ENCODE results near the gene ATP5F1A. TPM values are rescaled to one million over a fixed set of nuclear protein-coding genes. Genes with fewer than 3 reads are reported as not detected.

Gene ATP5F1A
- total RNA-seq (2014; rRNA removed; shearing (Covaris generic)) (562 and 618 TPM in 2 replicates), polyA plus RNA-seq (2016; fragmentation: Nextera tagmentation; extraction: Ambion mirVana) (353 and 366 TPM in 2 replicates)

DNA sequence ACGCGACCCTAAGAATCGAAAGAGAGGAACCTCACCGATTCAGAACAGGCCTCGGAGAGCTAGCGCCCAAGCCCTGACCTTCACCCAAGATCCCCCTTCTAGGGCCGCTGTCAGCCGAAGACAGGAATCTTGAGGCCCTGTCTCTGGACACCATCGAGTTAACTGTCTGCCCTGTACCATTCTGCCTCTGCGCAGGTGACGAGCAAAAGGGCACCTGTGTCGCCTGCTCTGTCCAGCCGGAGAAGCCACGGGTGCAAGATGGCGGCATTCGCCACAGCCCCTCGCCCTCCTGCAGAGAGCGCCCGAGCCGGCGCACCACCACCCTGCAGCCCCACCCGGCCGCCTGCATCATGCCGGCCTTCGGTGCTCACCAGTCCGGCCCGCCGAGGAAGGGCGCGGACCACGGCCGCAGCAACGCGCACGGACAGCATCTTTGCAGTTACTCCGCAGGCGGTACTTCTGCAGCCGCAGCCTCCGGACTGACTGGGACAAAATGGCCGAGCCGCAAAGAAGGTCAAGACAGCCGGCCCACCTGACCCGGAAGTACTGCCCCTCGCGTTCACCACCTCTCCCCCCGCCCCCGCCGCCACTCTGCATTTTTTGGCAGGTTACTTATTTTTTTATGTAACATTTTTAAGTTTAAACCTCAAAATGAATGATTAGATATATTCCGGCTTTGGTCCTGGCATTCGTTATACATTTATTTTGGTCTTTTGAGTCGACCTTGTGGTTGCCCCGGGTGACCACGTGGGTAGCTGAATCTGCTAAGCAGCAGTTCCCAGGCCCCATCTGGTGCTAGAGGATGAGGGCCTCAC lies at the start of gene ATP5F1A:
TSS of gene ATP5F1A (minus strand) at position 496 of the 815 bp plus-strand sequence. CDS start at position 431, 65 bp downstream.
- 1 to 2% methylated on average over 49 to 50 of the region's 53 CpGs for WGBS, 2 experiments (ENCODE audit: low coverage in 1 of 2, low lambda C conversion rate in 2 of 2, missing lambda C conversion rate in 2 of 2)

DNA sequence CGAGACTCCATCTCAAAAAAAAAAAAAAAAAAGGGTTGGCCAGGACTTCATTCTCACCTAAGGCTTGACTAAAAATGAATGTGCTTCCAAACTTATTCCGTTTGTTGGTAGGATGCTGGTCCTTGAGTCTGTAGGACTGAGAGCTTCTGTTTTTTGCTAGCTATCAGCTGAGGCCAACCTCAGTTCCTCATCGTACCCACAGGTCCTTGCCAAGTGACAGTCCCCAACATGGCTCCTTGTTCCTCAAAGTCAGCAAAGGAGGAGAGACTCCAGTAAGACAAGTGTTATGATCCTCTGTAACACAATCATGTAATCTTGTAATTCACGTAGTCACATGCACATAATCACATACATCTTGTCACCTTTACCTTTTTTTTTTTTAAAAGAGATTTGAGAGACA lies 43.1 kb upstream of the ATP5F1A start:
- H3K36me3 ChIP-seq (ENCODE audit: low read depth) = no peaks in the 10 kb centered on the region
- no peaks in the 10 kb centered on the region for H3K9me3 ChIP-seq (ENCODE audit: low read depth)
- in situ Hi-C loops (cut with MboI) = loop anchor here (10.0 kb wide), 1 partner anchor 514 kb away; the partner anchor contains the start of gene LOXHD1
- H3K4me2 ChIP-seq (ENCODE audit: unreplicated experiment) = no peak overlapping the region
- no peaks in the 10 kb centered on the region for H3K79me2 ChIP-seq (ENCODE audit: insufficient read depth)
- H3K4me3 ChIP-seq = no peak overlapping the region
- no peak overlapping the region for H2AFZ ChIP-seq
- H3K9me2 ChIP-seq (ENCODE audit: insufficient read depth) = no peaks in the 10 kb centered on the region
- no peaks in the 10 kb centered on the region for H3K4me1 ChIP-seq (ENCODE audit: insufficient read depth)
- WGBS, 2 experiments (ENCODE audit: low coverage in 1 of 2, low lambda C conversion rate in 2 of 2, missing lambda C conversion rate in 2 of 2) = 97 to 98% methylated on average over 4 of the region's 4 CpGs
- no peak overlapping the region for H3K27ac ChIP-seq
- H3K9ac ChIP-seq = no peak overlapping the region
- DNase-seq = no peak
- no peaks in the 10 kb centered on the region for H3K27me3 ChIP-seq (replicated peaks; ENCODE audit: insufficient read depth)
- TF ChIP-seq EZH2 (IDR thresholded peaks at IDR 0.05; ENCODE audit: insufficient read depth, poor library complexity, severe bottlenecking) = no peak
- no peak for TF ChIP-seq EZH2phosphoT487 (IDR thresholded peaks at IDR 0.05; ENCODE audit: insufficient read depth, low read depth)
- H4K20me1 ChIP-seq (ENCODE audit: insufficient read depth) = no peaks in the 10 kb centered on the region
- no peaks in the 10 kb centered on the region for H3F3A ChIP-seq (ENCODE audit: insufficient read depth)

More for the DNA sequence above, at the start of gene ATP5F1A:
- Histone ChIP-seq H3K4me1 (ENCODE audit: insufficient read depth) (peaks cover 10% of the 10 kb centered on the region), H3K9ac (peak within 1 kb of the TSS; percentile 88), H3K9me2 (ENCODE audit: insufficient read depth) (no peaks in the 10 kb centered on the region), H3K27me3 (replicated peaks; ENCODE audit: insufficient read depth) (no peaks in the 10 kb centered on the region), H3K79me2 (ENCODE audit: insufficient read depth) (peaks cover 50% of the 10 kb centered on the region), H2AFZ (peak within 1 kb of the TSS; percentile 99), H3K36me3 (ENCODE audit: low read depth) (peaks cover 10% of the 10 kb centered on the region; the same call in 1 of the 2 replicates), H3F3A (ENCODE audit: insufficient read depth) (no peaks in the 10 kb centered on the region), H4K20me1 (ENCODE audit: insufficient read depth) (no peaks in the 10 kb centered on the region), H3K9me3 (ENCODE audit: low read depth) (no peaks in the 10 kb centered on the region), H3K4me3 (peak within 1 kb of the TSS; percentile 83), H3K4me2 (ENCODE audit: unreplicated experiment) (peak within 1 kb of the TSS; percentile 80), H3K27ac (peak within 1 kb of the TSS; percentile 71)
- no peak for TF ChIP-seq EZH2phosphoT487 (IDR thresholded peaks at IDR 0.05; ENCODE audit: insufficient read depth, low read depth)
- no peak for TF ChIP-seq EZH2 (IDR thresholded peaks at IDR 0.05; ENCODE audit: insufficient read depth, poor library complexity, severe bottlenecking)
- in situ Hi-C loops (cut with MboI) = no loop called here
- DNase-seq = peak; percentile 93

DNA sequence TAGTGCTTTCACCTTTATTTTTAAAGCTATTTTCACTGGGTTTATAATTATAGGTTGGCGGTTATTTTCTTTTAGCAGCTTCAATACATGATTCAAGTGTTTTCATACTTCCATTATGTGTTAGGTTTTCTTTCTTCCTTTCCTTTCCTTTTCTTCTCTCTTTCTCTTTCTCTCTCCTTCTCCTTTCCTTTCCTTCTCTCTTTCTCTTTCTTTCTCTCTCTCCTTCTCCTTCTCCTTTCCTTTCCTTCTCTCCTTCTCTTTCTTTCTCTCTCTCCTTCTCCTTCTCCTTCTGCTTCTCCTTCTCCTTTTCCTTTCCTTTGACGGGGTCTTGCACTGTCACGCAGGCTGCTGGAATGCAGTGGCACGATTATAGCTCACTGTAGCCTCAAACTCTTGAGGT lies 42.1 kb upstream of the ATP5F1A start:
- Histone ChIP-seq H3K9me2 (ENCODE audit: insufficient read depth) (no peaks in the 10 kb centered on the region), H3K36me3 (ENCODE audit: low read depth) (no peaks in the 10 kb centered on the region), H3K4me1 (ENCODE audit: insufficient read depth) (no peaks in the 10 kb centered on the region), H4K20me1 (ENCODE audit: insufficient read depth) (no peaks in the 10 kb centered on the region), H3K79me2 (ENCODE audit: insufficient read depth) (no peaks in the 10 kb centered on the region), H2AFZ (no peak overlapping the region), H3F3A (ENCODE audit: insufficient read depth) (0 out of 2 replicates have a peak, but pooled peaks cover 5% of the 10 kb centered on the region), H3K9me3 (ENCODE audit: low read depth) (no peaks in the 10 kb centered on the region), H3K27me3 (replicated peaks; ENCODE audit: insufficient read depth) (no peaks in the 10 kb centered on the region), H3K4me2 (ENCODE audit: unreplicated experiment) (no peak overlapping the region), H3K4me3 (no peak overlapping the region), H3K9ac (no peak overlapping the region), H3K27ac (no peak overlapping the region)
- WGBS, 2 experiments (ENCODE audit: low coverage in 1 of 2, low lambda C conversion rate in 2 of 2, missing lambda C conversion rate in 2 of 2) = 97 to 98% methylated on average over 4 of the region's 4 CpGs
- DNase-seq = no peak
- in situ Hi-C loops (cut with MboI) = loop anchor here (10.0 kb wide), 1 partner anchor 515 kb away; the partner anchor contains the start of gene LOXHD1
- no peak for TF ChIP-seq EZH2phosphoT487 (IDR thresholded peaks at IDR 0.05; ENCODE audit: insufficient read depth, low read depth)
- TF ChIP-seq EZH2 (IDR thresholded peaks at IDR 0.05; ENCODE audit: insufficient read depth, poor library complexity, severe bottlenecking) = no peak

DNA sequence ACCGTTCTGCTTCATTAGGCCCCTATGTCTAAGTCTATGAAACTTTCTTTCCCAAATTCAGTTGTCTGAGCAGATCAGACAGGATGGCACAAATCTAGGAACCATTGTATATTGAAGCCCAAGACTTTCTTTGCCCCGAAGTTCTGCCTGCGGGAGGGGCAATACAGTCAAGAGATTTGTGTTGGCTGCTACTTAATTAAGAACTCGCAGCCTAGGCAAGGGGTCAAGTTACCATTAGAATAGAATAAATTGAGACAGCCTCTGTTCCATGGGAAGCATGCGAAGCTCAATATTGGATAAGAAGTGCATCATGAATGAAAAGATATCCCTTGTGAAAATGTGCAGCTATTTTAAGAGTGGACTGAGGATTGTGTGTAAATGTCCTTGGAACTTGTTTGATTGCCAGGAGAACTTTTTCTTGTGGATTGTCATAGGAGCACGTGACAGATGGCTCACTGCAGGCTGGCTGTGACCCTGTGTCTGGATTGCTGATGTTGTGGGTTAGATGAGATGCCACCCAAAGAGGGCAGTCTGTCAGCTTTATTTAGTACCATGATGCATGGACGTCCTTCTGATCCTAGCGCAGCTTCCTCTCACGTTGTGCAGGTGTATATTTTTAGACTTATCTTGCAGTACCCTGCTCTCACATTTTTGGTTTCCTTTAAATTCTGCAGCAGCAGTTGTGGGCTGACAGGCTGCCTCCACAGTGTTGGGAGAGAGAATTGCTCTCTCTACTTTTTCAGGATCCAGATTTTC lies 37.0 kb upstream of the ATP5F1A start:
- H3K4me2 ChIP-seq (ENCODE audit: unreplicated experiment) = no peak overlapping the region
- no peak overlapping the region for H3K4me3 ChIP-seq
- no peaks in the 10 kb centered on the region for H3K36me3 ChIP-seq (ENCODE audit: low read depth)
- H2AFZ ChIP-seq = no peak overlapping the region
- H3F3A ChIP-seq (ENCODE audit: insufficient read depth) = 0 out of 2 replicates have a peak, but pooled peaks cover 5% of the 10 kb centered on the region
- H3K4me1 ChIP-seq (ENCODE audit: insufficient read depth) = no peaks in the 10 kb centered on the region
- H3K9me3 ChIP-seq (ENCODE audit: low read depth) = no peaks in the 10 kb centered on the region
- peak; percentile 33 for DNase-seq
- H3K9ac ChIP-seq = no peak overlapping the region
- in situ Hi-C loops (cut with MboI) = no loop called here
- H3K9me2 ChIP-seq (ENCODE audit: insufficient read depth) = no peaks in the 10 kb centered on the region
- H3K27ac ChIP-seq = no peak overlapping the region
- no peak for TF ChIP-seq EZH2phosphoT487 (IDR thresholded peaks at IDR 0.05; ENCODE audit: insufficient read depth, low read depth)
- no peak for TF ChIP-seq EZH2 (IDR thresholded peaks at IDR 0.05; ENCODE audit: insufficient read depth, poor library complexity, severe bottlenecking)
- 40 to 44% methylated on average over 9 of the region's 9 CpGs for WGBS, 2 experiments (ENCODE audit: low coverage in 1 of 2, low lambda C conversion rate in 2 of 2, missing lambda C conversion rate in 2 of 2)
- no peaks in the 10 kb centered on the region for H3K27me3 ChIP-seq (replicated peaks; ENCODE audit: insufficient read depth)
- H4K20me1 ChIP-seq (ENCODE audit: insufficient read depth) = no peaks in the 10 kb centered on the region
- no peaks in the 10 kb centered on the region for H3K79me2 ChIP-seq (ENCODE audit: insufficient read depth)
